ENCODE data around the gene MICAL3.
"Not testable (repeated sequence)": the region's sequence is repeated elsewhere in the genome, so short reads cannot be mapped to it uniquely, and the experiment has no call there.

Gene MICAL3

DNA sequence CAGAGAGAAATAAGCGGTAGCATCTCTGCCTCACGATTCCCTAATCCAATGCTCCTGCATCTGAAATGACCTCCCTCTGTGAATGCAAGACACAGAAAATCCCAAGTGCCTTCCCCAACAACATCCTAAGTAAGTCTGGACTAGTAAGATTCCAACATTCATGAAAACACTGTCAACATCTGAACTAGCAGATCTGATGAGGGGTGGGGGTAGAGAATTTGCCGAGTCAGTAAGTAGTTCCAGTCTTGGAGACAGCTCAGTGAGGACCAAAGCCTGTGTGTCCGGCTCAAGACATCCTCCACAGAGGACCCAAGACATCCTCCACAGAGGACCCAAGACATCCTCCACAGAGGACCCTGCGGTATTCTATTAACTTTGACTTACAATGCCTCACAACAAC lies 259.5 kb downstream of the MICAL3 start:
- H3K36me3 ChIP-seq (ENCODE audit: control insufficient read depth, insufficient read depth, low read length, severe bottlenecking); H3K27me3 ChIP-seq (replicated peaks; ENCODE audit: control insufficient read depth, insufficient read depth, low read length); H3K4me3 ChIP-seq (ENCODE audit: low read length); H3K4me1 ChIP-seq (ENCODE audit: control insufficient read depth, insufficient read depth, low read length); H3K9me3 ChIP-seq (ENCODE audit: control insufficient read depth, low read length); H3K9ac ChIP-seq (ENCODE audit: low read length); DNase-seq (ENCODE audit: low read depth): not testable (repeated sequence)

DNA sequence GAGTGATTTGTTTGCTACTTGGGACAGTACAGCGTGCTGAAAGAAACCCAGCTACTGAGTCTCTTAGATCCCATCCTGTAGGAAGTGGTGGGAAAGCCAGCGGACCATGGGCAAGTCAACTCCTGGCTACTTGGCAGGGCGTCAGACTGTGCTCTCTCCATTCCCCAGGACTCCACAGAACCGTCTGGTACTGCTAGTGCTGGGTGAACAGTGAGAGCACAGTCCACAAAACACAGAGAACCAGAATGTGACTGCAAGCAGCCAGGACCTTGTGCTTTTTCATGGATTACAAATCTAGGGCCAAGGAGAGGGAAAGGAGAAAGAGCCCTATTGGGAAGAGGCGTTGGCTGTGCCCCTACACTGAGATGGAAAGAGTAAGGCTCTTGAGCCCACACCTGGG lies 260.3 kb downstream of the MICAL3 start:
- Histone ChIP-seq H3K9ac (ENCODE audit: low read length) (no peak overlapping the region), H3K36me3 (ENCODE audit: control insufficient read depth, insufficient read depth, low read length, severe bottlenecking) (no peaks in the 10 kb centered on the region), H3K4me3 (ENCODE audit: low read length) (no peak overlapping the region), H3K9me3 (ENCODE audit: control insufficient read depth, low read length) (no peaks in the 10 kb centered on the region), H3K27me3 (replicated peaks; ENCODE audit: control insufficient read depth, insufficient read depth, low read length) (no peaks in the 10 kb centered on the region), H3K4me1 (ENCODE audit: control insufficient read depth, insufficient read depth, low read length) (no peaks in the 10 kb centered on the region)
- no peak for DNase-seq (ENCODE audit: low read depth)

DNA sequence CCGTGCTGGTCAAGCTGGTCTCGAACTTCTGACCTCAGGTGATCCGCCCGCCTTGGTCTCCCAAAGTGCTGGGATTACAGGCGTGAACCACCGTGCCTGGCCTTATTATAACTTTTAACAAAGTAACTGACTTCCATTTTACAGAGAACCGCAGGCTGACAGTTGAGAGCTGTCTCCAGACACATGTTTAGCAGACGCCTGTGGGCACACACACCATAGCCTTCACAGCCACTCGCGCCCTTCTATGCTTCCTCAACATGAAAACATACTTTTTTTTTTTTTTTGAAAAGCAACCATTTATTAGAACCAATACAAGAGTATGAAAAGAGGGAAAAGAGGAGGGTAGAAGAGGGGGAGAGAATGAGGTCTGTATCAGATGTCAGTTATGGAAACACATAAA lies 260.9 kb downstream of the MICAL3 start:
- H3K27me3 ChIP-seq (replicated peaks; ENCODE audit: control insufficient read depth, insufficient read depth, low read length); H3K4me3 ChIP-seq (ENCODE audit: low read length); H3K9ac ChIP-seq (ENCODE audit: low read length); DNase-seq (ENCODE audit: low read depth); H3K36me3 ChIP-seq (ENCODE audit: control insufficient read depth, insufficient read depth, low read length, severe bottlenecking); H3K4me1 ChIP-seq (ENCODE audit: control insufficient read depth, insufficient read depth, low read length); H3K9me3 ChIP-seq (ENCODE audit: control insufficient read depth, low read length): not testable (repeated sequence)

DNA sequence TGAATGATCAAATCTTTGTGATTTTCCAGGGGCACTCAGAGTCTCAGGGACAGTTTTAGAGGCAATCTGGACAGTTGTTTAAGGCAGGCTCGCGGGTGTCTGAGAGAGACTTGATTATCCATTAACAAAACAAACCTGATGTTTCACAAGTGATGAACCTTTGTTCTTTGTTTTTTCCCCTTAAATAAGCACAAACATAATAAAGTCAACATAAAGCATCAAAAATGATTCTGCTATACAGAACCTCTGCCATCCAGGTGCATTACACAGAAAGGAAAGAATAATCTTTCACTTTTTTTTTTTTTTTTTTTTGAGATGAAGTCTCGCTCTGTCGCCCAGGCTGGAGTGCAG lies 263.2 kb downstream of the MICAL3 start:
- no peaks in the 10 kb centered on the region for H3K9me3 ChIP-seq (ENCODE audit: control insufficient read depth, low read length)
- no peaks in the 10 kb centered on the region for H3K4me1 ChIP-seq (ENCODE audit: control insufficient read depth, insufficient read depth, low read length)
- H3K4me3 ChIP-seq (ENCODE audit: low read length): no peak overlapping the region
- no peaks in the 10 kb centered on the region for H3K27me3 ChIP-seq (replicated peaks; ENCODE audit: control insufficient read depth, insufficient read depth, low read length)
- no peak for DNase-seq (ENCODE audit: low read depth)
- H3K36me3 ChIP-seq (ENCODE audit: control insufficient read depth, insufficient read depth, low read length, severe bottlenecking): no peaks in the 10 kb centered on the region
- H3K9ac ChIP-seq (ENCODE audit: low read length): no peak overlapping the region

DNA sequence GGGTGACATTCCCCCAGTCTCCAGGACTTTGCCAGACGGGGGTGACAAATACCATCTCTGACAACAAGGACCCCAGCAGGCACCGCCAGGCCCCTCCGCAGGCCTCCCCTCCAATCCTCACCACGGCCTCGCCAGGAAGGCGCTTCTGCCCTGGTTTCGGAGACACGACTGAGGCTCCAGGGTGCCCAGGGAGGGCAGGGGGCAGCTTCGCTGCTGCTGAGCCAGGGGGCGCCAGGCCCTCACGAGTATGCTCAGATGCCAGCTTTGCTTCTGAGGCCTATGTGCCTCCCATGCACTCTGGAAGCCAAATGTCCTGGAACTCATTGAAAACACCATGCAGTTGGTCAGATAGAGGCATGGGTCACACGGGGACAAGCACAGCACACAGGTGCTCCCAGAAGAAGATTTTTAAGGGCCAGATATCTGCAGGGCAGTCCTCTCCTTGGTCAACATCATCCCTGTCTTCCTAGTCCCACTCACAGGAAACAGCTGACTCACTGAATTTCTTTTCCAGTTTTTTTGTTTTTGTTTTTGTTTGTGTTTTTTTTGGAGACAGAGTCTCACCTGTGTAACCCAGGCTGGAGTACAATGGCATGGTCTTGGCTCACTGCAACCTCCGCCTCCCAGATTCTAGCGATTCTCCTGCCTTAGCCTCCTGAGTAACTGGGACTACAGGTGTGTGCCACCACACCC lies 270.0 kb downstream of the MICAL3 start:
- Histone ChIP-seq H3K9ac (ENCODE audit: low read length) (no peak overlapping the region), H3K9me3 (ENCODE audit: control insufficient read depth, low read length) (no peaks in the 10 kb centered on the region), H3K27me3 (replicated peaks; ENCODE audit: control insufficient read depth, insufficient read depth, low read length) (no peaks in the 10 kb centered on the region), H3K36me3 (ENCODE audit: control insufficient read depth, insufficient read depth, low read length, severe bottlenecking) (no peaks in the 10 kb centered on the region), H3K4me3 (ENCODE audit: low read length) (no peak overlapping the region), H3K4me1 (ENCODE audit: control insufficient read depth, insufficient read depth, low read length) (peaks cover 4% of the 10 kb centered on the region)
- DNase-seq (ENCODE audit: low read depth): no peak

DNA sequence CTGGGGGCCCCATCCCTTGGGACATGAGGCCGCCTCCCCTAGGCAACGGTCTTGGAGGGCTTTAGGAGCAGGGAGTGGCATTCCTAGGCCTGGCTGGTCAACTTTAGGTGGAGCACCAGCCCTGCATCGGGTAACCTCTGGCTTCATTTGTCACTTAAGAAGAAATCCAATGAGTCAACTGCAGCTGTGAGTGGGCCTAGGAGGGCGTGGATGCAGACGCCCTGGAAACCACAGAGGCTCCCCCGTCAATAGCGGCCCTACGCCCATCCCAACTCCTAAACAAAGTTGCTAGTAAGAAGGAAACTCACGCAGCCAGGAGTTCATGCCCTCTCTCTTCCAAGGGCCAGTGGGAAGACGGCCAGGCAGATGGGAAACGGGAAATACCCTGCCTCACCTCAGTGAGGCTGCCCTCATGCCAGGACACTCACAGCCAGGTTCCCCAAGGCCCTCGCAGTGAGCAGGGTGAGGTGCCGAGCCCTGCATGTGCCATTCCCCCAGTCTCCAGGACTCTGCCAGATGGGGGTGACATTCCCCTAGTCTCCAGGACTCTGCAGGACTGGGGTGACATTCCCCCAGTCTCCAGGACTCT lies 270.9 kb downstream of the MICAL3 start:
- Histone ChIP-seq H3K36me3 (ENCODE audit: control insufficient read depth, insufficient read depth, low read length, severe bottlenecking) (no peaks in the 10 kb centered on the region), H3K9ac (ENCODE audit: low read length) (no peak overlapping the region), H3K27me3 (replicated peaks; ENCODE audit: control insufficient read depth, insufficient read depth, low read length) (no peaks in the 10 kb centered on the region), H3K9me3 (ENCODE audit: control insufficient read depth, low read length) (no peaks in the 10 kb centered on the region), H3K4me3 (ENCODE audit: low read length) (no peak overlapping the region), H3K4me1 (ENCODE audit: control insufficient read depth, insufficient read depth, low read length) (peaks cover 4% of the 10 kb centered on the region)
- DNase-seq (ENCODE audit: low read depth): no peak

DNA sequence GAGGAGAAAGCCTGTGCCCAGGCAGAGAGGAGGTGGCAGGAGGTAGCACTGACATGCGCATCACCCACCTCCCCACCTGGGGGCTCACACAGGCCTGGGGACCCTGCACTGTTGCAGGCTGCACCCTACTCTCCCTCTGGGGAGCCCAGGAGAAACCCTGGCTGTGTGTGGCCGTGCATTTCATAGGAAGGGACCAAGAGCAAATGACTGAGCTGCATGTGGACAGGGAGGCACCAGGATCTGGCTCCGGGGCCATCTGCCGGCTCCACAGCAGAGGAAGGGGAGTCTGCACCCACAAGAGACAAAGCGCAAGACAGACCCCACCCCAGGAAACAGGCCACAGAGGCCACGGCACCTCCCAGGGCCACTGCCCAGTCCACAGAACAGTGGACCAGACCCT lies 272.8 kb downstream of the MICAL3 start:
- H3K4me1 ChIP-seq (ENCODE audit: control insufficient read depth, insufficient read depth, low read length): peaks cover 4% of the 10 kb centered on the region
- no peak overlapping the region for H3K9ac ChIP-seq (ENCODE audit: low read length)
- H3K36me3 ChIP-seq (ENCODE audit: control insufficient read depth, insufficient read depth, low read length, severe bottlenecking): no peaks in the 10 kb centered on the region
- no peaks in the 10 kb centered on the region for H3K27me3 ChIP-seq (replicated peaks; ENCODE audit: control insufficient read depth, insufficient read depth, low read length)
- H3K9me3 ChIP-seq (ENCODE audit: control insufficient read depth, low read length): no peaks in the 10 kb centered on the region
- H3K4me3 ChIP-seq (ENCODE audit: low read length): no peak overlapping the region
- DNase-seq (ENCODE audit: low read depth): no peak

DNA sequence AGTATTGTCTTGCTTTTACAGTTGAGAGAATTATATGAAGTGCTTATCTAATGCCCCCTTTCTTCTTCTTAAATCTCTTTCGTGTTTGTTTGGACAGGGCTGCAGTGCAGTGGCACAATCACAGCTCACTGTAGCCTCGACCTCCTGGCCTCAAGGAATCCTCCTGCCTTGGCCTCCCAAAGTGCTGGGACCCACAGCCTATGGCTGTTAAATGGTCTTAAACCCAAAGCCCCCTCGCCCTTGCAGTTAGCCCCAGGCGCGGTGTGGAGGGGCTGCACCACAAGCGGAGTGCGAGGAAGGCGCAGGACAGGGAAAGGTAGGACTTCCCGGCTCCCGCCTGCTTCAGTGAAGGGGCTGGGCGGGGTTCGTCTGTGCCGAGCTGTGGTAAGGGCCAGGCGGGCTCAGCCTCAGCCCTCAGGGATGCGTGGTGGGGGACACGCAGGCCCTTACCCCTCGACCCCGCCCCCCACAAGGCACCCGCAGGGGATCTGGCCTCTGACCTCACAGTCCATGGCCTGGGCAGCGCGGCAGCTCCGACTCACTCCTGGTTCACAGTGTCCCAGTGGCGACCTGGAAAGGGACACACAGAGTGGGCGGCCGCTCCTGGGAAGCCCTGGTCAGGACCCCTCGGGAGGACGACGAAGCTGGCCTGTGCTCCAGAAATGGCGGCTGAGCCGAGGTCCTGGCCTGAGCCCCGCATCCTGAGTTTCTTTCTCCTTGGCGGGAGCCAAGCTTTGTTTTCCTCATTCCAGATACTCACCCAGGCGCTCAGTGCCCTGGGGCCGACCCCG lies 274.6 kb downstream of the MICAL3 start:
- Histone ChIP-seq H3K9me3 (ENCODE audit: control insufficient read depth, low read length) (no peaks in the 10 kb centered on the region), H3K4me3 (ENCODE audit: low read length) (no peak overlapping the region), H3K4me1 (ENCODE audit: control insufficient read depth, insufficient read depth, low read length) (peaks cover 4% of the 10 kb centered on the region), H3K27me3 (replicated peaks; ENCODE audit: control insufficient read depth, insufficient read depth, low read length) (no peaks in the 10 kb centered on the region), H3K36me3 (ENCODE audit: control insufficient read depth, insufficient read depth, low read length, severe bottlenecking) (no peaks in the 10 kb centered on the region), H3K9ac (ENCODE audit: low read length) (no peak overlapping the region)
- DNase-seq (ENCODE audit: low read depth): no peak

DNA sequence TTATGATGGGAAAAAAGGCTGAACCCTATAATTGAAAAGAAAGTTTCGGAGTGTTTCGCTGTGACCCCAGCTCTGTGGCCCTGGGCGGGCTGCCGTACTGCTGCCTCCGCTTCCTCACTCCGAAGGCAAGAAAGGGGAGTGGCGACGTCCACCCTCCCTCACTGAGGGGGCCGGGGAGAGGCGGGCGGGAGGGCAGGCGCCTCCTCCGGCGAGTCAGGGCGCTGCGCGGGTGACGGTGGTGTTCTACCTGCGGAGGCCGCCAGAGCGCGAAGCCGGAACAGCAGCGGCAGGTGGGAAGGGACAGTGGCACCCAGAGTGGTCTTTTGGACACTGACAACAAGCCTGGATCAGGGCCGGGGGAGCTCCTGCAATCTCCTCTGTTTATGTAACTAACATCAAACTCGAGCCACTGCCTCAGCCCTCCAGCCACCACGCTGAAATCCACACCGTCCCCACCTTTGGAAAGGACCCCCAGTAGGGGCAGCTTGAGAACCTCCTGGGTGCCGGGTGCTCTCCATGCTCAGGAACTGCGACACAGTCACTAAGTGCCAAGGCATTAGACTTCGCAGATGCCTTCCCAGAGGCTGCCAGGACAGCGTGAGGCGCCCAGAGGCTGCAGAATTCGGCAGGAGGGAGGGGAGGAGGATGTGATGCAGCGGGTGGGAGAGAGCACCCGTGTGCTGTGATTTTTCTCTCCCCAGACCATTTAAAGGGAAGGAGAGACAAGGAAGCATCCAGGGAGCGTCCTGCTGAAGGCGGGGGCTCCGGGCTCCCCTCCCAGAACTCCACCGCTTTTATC lies 275.6 kb downstream of the MICAL3 start:
- peaks cover 4% of the 10 kb centered on the region for H3K4me1 ChIP-seq (ENCODE audit: control insufficient read depth, insufficient read depth, low read length)
- H3K27me3 ChIP-seq (replicated peaks; ENCODE audit: control insufficient read depth, insufficient read depth, low read length): no peaks in the 10 kb centered on the region
- H3K4me3 ChIP-seq (ENCODE audit: low read length): no peak overlapping the region
- no peaks in the 10 kb centered on the region for H3K9me3 ChIP-seq (ENCODE audit: control insufficient read depth, low read length)
- no peak overlapping the region for H3K9ac ChIP-seq (ENCODE audit: low read length)
- DNase-seq (ENCODE audit: low read depth): no peak
- no peaks in the 10 kb centered on the region for H3K36me3 ChIP-seq (ENCODE audit: control insufficient read depth, insufficient read depth, low read length, severe bottlenecking)

DNA sequence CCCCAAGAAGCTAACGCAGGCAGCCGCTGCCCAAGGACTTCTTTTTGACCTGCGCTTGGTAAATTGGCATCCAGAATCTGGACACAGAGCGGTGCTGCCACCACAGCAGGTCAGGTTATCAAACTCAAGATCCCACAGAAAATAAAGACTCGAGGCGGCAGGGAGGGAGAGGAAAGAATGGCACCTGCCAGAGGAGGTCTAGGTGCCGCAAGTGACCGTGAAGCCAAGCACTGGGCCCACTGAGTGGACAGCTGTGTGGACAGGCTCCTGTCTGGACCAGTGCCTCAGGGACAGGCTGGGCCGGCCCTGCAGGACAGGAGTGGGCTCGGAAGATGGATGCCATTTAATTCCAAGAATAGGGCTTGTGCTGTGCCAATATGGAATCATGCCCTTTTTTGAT lies 277.4 kb downstream of the MICAL3 start:
- H3K4me1 ChIP-seq (ENCODE audit: control insufficient read depth, insufficient read depth, low read length): no peaks in the 10 kb centered on the region
- no peaks in the 10 kb centered on the region for H3K9me3 ChIP-seq (ENCODE audit: control insufficient read depth, low read length)
- no peak for DNase-seq (ENCODE audit: low read depth)

DNA sequence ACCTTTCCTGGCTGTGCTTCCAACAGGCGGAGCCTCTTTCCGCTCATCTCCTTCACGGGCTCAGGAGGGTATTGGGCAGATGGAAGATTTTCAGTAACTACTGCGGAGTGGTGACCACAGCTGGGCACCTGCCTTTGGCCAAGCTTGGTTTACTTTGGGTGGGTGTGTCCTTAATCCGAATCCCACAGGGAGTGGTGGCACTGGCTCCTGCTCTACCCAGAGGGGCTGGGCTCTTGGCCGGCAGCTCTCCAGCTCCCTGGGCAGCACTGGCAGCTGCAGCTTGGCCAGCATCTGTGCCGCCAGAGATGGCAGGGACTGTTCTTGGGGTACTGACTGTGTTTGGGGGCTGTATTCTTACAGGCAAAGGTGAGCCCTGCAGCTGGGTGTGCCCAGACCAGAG lies 279.9 kb downstream of the MICAL3 start:
- Histone ChIP-seq H3K4me1 (ENCODE audit: control insufficient read depth, insufficient read depth, low read length) (no peaks in the 10 kb centered on the region), H3K9me3 (ENCODE audit: control insufficient read depth, low read length) (no peaks in the 10 kb centered on the region), H3K4me3 (ENCODE audit: low read length) (no peak overlapping the region), H3K27me3 (replicated peaks; ENCODE audit: control insufficient read depth, insufficient read depth, low read length) (no peaks in the 10 kb centered on the region), H3K9ac (ENCODE audit: low read length) (no peak overlapping the region), H3K36me3 (ENCODE audit: control insufficient read depth, insufficient read depth, low read length, severe bottlenecking) (no peaks in the 10 kb centered on the region)
- no peak for DNase-seq (ENCODE audit: low read depth)

More for the DNA sequence above, 277.4 kb downstream of the MICAL3 start:
- no peaks in the 10 kb centered on the region for H3K27me3 ChIP-seq (replicated peaks; ENCODE audit: control insufficient read depth, insufficient read depth, low read length)
- H3K4me3 ChIP-seq (ENCODE audit: low read length): no peak overlapping the region
- no peak overlapping the region for H3K9ac ChIP-seq (ENCODE audit: low read length)
- H3K36me3 ChIP-seq (ENCODE audit: control insufficient read depth, insufficient read depth, low read length, severe bottlenecking): no peaks in the 10 kb centered on the region
